Smooth muscle cell (in vitro differentiated cells): ENCODE results near the gene SMCO4. TPM values are rescaled to one million over a fixed set of nuclear protein-coding genes. Genes with fewer than 3 reads are reported as not detected.

Experiments used
- DNase-seq: peaks from one replicate; lab custom pipeline; 2025; ENCODE audit not compliant: unreplicated experiment; lab: John Stamatoyannopoulos, UW
- H2AFZ ChIP-seq: fragments of 200-600 bp; sonication (generic); 2 replicates; pipeline ENCODE4 v1.6.0; 2016; ENCODE audit warnings: antibody characterized with exemption, low read depth, mild to moderate bottlenecking
- H3F3A ChIP-seq: fragments of 200-600 bp; sonication (generic); 2 replicates; pipeline ENCODE4 v1.6.0; 2017; ENCODE audit warnings: antibody characterized with exemption, low read depth
- H3K27ac ChIP-seq: fragments of 200-600 bp; sonication (generic); 2 replicates; pipeline ENCODE4 v1.5.1; 2016; ENCODE audit warnings: low read depth, mild to moderate bottlenecking
- H3K27me3 ChIP-seq: fragments of 200-600 bp; sonication (generic); 2 replicates; pipeline ENCODE4 v1.6.1; 2016; ENCODE audit warnings: low read depth, mild to moderate bottlenecking
- H3K36me3 ChIP-seq: fragments of 200-600 bp; sonication (generic); 2 replicates; pipeline ENCODE4 v1.5.1; 2016; ENCODE audit warnings: low read depth
- H3K4me1 ChIP-seq: fragments of 200-600 bp; sonication (generic); 2 replicates; pipeline ENCODE4 v1.5.1; 2016; ENCODE audit warnings: low read depth
- H3K4me2 ChIP-seq: fragments of 200-600 bp; sonication (generic); 2 replicates; pipeline ENCODE4 v1.6.0; 2016; ENCODE audit warnings: mild to moderate bottlenecking
- H3K4me3 ChIP-seq: fragments of 200-600 bp; sonication (generic); 2 replicates; pipeline ENCODE4 v1.5.1; 2016; ENCODE audit warnings: mild to moderate bottlenecking
- H3K79me2 ChIP-seq: fragments of 200-600 bp; sonication (generic); 2 replicates; pipeline ENCODE4 v1.6.0; 2016; ENCODE audit warnings: low read depth, mild to moderate bottlenecking
- H3K9ac ChIP-seq: fragments of 200-600 bp; sonication (generic); 2 replicates; pipeline ENCODE4 v1.6.0; 2016; ENCODE audit warnings: low read depth
- H3K9me3 ChIP-seq: fragments of 200-600 bp; sonication (generic); replicated peaks from 2 replicates; pipeline ENCODE4 v1.5.1; 2016; ENCODE audit warnings: low read depth
- H4K20me1 ChIP-seq: fragments of 200-600 bp; sonication (generic); 2 replicates; pipeline ENCODE4 v1.6.0; 2016; ENCODE audit warnings: low read depth
- CTCF ChIP-seq: fragments of 200-600 bp; sonication (generic); IDR thresholded peaks from 2 replicates; pipeline ENCODE4 v1.5.1; 2017; ENCODE audit warnings: borderline replicate concordance, mild to moderate bottlenecking, antibody characterized with exemption; ENCODE audit not compliant: insufficient read depth, poor library complexity, severe bottlenecking
- WGBS: methylation state at CpG from one replicate; pipeline ENCODE4 v1.1.7; 2016; ENCODE audit warnings: low lambda C conversion rate; 5-methylcytosine and 5-hydroxymethylcytosine counted together
- polyA plus RNA-seq: library from polyadenylated mRNA; unstranded; fragments of >200 nt; fragmentation: Nextera tagmentation; extraction: Ambion mirVana; gene quantifications from 2 replicates; pipeline ENCODE4 v1.2.1, GENCODE V29; 2016
- total RNA-seq: library from RNA; depleted of rRNA; stranded (reverse); fragments of >200 nt; gene quantifications from 2 replicates; pipeline ENCODE4 v1.2.3, GENCODE V29; 2014

The SMCO4 gene
- total and polyA plus RNA-seq, 2 experiments from 2014 or later = 13.8 to 50.7 TPM

- Histone ChIP-seq H2AFZ (no peak overlapping the region), H3K36me3 (no peaks in the 10 kb centered on the region), H3K79me2 (peaks cover 35% of the 10 kb centered on the region), H3K9me3 (no peaks in the 10 kb centered on the region), H3K27me3 (no peaks in the 10 kb centered on the region), H3K27ac (no peak overlapping the region), H4K20me1 (peaks cover 41% of the 10 kb centered on the region), H3K4me3 (no peak overlapping the region), H3F3A (no peaks in the 10 kb centered on the region), H3K9ac (no peak overlapping the region), H3K4me1 (no peaks in the 10 kb centered on the region), H3K4me2 (no peak overlapping the region)
- no peak for TF ChIP-seq CTCF
- 93% methylated on average over 1 of the region's 1 CpG for WGBS
- DNase-seq = no peak
These were observed 35.7 kb downstream of the SMCO4 start for GRCh38 chr11:93507517-93507916.

- Histone ChIP-seq H3K9ac (no peak overlapping the region), H3K4me1 (no peaks in the 10 kb centered on the region), H3K4me2 (no peak overlapping the region), H4K20me1 (peaks cover 42% of the 10 kb centered on the region), H3K4me3 (no peak overlapping the region), H3K36me3 (no peaks in the 10 kb centered on the region), H3K27ac (no peak overlapping the region), H3K9me3 (no peaks in the 10 kb centered on the region), H2AFZ (no peak overlapping the region), H3K27me3 (no peaks in the 10 kb centered on the region), H3F3A (no peaks in the 10 kb centered on the region), H3K79me2 (peaks cover 29% of the 10 kb centered on the region)
- DNase-seq = no peak
- WGBS = 100% methylated on average over 3 of the region's 3 CpGs
- no peak for TF ChIP-seq CTCF
These were observed 37.5 kb downstream of the SMCO4 start for GRCh38 chr11:93505703-93506102.

- H3K79me2 ChIP-seq = peaks cover 23% of the 10 kb centered on the region
- no peaks in the 10 kb centered on the region for H3K4me1 ChIP-seq
- H3K36me3 ChIP-seq = no peaks in the 10 kb centered on the region
- no peak overlapping the region for H3K27ac ChIP-seq
- no peaks in the 10 kb centered on the region for H3K27me3 ChIP-seq
- no peak for DNase-seq
- no peaks in the 10 kb centered on the region for H3F3A ChIP-seq
- peaks cover 48% of the 10 kb centered on the region for H4K20me1 ChIP-seq
- H3K9me3 ChIP-seq = no peaks in the 10 kb centered on the region
- no peak overlapping the region for H3K4me3 ChIP-seq
- no peak overlapping the region for H3K4me2 ChIP-seq
- no peak overlapping the region for H2AFZ ChIP-seq
- 87% methylated on average over 3 of the region's 3 CpGs for WGBS
- no peak for TF ChIP-seq CTCF
- H3K9ac ChIP-seq = no peak overlapping the region
These were observed 38.8 kb downstream of the SMCO4 start for GRCh38 chr11:93504110-93505095.
